Stimulated activated CD8-positive, alpha-beta memory T cell treated with anti-CD3 and anti-CD28 coated beads, Interleukin-4, amount 100 ng/mL, for 4 hours (primary cell): Measurements from ENCODE around the gene SETDB2.

Source experiments
- DNase-seq, 2 donors: peaks; one replicate each; pipeline ENCODE4 v3.0.0-alpha.2; 2020; ENCODE audit warnings: low read depth in 2 of 2, low spot score in 1 of 2

Gene SETDB2, protein sequence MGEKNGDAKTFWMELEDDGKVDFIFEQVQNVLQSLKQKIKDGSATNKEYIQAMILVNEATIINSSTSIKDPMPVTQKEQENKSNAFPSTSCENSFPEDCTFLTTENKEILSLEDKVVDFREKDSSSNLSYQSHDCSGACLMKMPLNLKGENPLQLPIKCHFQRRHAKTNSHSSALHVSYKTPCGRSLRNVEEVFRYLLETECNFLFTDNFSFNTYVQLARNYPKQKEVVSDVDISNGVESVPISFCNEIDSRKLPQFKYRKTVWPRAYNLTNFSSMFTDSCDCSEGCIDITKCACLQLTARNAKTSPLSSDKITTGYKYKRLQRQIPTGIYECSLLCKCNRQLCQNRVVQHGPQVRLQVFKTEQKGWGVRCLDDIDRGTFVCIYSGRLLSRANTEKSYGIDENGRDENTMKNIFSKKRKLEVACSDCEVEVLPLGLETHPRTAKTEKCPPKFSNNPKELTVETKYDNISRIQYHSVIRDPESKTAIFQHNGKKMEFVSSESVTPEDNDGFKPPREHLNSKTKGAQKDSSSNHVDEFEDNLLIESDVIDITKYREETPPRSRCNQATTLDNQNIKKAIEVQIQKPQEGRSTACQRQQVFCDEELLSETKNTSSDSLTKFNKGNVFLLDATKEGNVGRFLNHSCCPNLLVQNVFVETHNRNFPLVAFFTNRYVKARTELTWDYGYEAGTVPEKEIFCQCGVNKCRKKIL

GRCh38 chr13:49443704-49444523, at the start of gene SETDB2, which contains the start of gene CAB39L:
TSS of gene SETDB2 (plus strand) at chr13:49444274. CDS start at chr13:49451894, 7,620 bp downstream.
TSS of gene CAB39L (minus strand) at chr13:49444064. CDS start at chr13:49382910, 61,154 bp downstream.
- DNase-seq = peak; percentile 95 to 99

GRCh38 chr13:49395451-49395865, 48.6 kb upstream of the SETDB2 start:
- DNase-seq = no peak

DNA sequence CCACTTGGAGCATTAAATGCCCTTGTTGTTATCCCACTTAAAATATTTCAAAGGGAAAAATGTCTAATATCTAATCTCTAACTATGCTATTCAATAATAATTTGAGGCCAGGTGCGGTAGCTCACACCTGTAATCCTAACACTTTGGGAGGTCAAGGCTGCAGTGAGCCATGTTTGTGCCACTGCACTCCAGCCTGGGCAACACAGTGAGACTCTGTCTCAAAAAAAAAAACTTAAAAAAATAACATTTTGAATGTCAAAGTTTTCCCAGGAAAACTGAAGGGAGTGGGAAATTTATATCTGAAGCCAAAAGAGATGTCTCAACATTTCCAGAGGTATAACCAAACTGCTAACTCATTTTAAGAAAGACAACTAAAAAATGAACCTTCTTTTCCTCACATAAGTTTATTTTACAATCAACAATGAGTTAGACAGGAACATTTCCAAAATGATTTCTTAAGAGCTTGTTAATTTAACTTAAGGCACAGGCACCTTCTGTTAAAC, 48.1 kb upstream of the SETDB2 start:
- DNase-seq = no peak

DNA sequence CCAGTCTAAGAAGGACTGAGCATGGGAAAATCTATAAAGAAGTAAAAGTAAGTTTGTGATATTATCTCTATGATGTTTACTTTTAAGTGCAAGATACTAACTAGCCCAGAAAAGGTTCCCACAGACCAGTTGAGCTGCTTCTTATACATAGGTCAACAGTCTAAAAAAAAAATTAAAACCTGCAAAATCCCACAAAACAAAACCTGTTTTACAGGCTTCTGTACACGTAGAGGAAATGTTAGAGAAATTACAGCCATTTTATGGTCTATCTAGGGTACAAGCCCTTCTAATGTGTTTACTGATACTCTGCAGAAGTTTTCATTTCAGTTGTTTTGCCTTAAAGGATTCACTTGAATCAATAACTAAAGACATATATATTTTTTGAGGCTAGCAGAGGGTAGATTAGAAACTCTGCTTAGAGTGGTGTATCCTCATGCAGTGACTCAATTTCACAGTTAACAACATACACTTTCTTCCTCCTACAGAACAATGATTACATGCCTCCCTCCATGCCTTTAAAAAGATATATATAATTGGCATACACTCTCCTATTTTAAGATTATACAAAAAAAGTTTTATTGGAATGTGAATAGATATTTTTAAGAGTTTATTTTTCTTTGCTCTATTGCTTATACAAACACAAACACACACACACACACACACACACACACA, 44.1 kb upstream of the SETDB2 start:
- DNase-seq = no peak

GRCh38 chr13:49400755-49401659, 43.1 kb upstream of the SETDB2 start:
- DNase-seq = no peak

- no peak for DNase-seq
These were observed 39.9 kb upstream of the SETDB2 start for GRCh38 chr13:49403996-49404702.

DNA sequence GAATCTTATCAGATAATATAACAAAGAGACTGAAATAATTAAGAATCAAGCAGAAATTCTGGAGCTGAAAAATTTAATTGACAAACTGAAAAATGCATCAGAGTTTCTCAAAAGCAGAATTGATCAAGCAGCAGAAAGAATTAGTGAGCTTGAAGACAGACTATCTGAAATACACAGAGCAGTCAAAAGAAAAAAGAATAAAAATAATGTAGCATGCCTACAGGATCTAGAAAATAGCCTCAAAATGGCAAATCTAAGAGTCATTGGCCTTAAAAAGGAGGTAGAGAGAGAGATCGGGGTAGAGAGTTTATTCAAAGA, 39.4 kb upstream of the SETDB2 start:
- DNase-seq = no peak

DNA sequence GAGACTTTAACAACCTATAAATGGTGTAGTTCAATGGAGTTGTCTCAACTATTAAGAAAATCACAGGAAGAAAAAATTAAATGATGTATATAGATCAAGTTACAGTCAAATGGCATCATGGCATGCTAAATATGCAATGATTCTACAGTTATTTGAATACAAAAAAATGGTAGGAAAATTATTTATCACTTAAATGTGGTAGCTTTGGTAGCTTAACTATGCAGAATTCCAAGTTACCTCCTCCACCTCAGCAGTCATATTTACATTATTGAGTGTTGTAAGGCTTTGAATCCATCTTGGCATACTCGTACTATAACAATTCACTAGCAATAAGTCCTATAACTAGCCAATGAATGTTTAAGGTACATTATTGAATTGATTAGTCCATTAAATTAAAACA, 37.0 kb upstream of the SETDB2 start:
- no peak for DNase-seq

GRCh38 chr13:49407936-49408335, 36.1 kb upstream of the SETDB2 start:
- no peak for DNase-seq

DNA sequence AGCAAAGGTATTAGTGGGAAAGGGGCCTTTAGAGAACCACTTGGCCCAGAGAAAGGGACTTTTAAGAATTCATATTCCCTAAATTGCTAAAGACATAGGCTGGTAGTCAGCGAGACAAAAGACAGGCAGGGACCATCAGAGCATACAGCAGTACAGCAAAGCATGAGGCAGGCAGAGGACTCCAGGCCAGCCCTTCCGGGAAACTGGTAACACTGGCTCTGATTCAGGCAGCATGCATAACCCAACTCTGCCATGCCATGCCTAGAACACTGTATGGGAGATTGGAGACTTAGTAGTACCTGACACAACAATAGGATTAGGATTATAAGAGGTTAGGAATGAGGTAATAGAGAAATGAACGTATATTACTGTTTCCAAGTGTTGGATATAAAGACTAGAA, 35.1 kb upstream of the SETDB2 start:
- DNase-seq = no peak

GRCh38 chr13:49410006-49410405, 34.1 kb upstream of the SETDB2 start:
- no peak for DNase-seq

GRCh38 chr13:49410477-49410876, 33.6 kb upstream of the SETDB2 start:
- DNase-seq = no peak

- DNase-seq = no peak
These were observed 32.7 kb upstream of the SETDB2 start for GRCh38 chr13:49411353-49411752.

DNA sequence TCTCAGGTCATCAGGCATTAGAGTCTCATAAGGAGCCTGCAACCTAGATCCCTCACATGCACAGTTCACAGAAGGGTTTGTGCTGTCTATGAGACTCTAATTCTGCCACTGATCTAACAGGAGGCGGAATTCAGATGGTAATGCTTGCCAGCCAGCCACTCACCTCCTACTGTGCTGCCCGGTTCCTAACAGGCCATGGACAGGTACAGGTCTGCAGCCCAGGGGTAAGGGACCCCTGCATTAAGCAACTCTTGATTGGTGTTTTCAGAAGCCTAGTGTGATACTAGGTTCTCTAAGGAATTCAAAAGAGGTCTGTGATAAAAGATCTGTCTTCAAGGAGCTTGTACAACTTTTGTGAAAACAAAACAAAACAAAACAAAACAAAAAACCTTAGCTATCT, 31.3 kb upstream of the SETDB2 start:
- no peak for DNase-seq

GRCh38 chr13:49417161-49417560, 26.9 kb upstream of the SETDB2 start:
- no peak for DNase-seq

- no peak for DNase-seq
These were observed 25.9 kb upstream of the SETDB2 start for GRCh38 chr13:49418206-49418605.

DNA sequence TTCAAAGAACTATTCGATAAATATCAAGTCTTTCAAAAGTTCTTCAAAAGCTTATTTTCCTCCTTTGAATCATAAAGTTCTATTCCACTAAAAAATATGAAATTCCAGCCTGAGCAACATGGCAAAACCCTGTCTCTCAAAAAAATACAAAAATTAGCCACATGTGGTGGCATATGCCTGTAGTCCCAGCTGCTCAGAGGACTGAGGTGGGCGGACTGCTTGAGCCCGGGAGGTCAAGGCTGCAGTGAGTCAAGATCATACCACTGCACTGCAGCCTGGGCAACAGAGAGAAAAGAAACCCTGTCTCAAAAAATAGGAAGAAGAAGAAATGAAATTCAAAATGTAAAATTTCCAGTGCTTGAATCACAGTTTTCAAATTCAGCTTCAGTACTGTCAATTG, 24.8 kb upstream of the SETDB2 start:
- no peak for DNase-seq

- no peak for DNase-seq
These were observed 22.7 kb upstream of the SETDB2 start for GRCh38 chr13:49421391-49421790.

GRCh38 chr13:49424011-49424560, 20.0 kb upstream of the SETDB2 start:
- no peak for DNase-seq
